Fibroblast of lung (primary cell): ENCODE results near the gene CD244. TPM values are rescaled to one million over a fixed set of nuclear protein-coding genes. Genes with fewer than 3 reads are reported as not detected.

Experiments used
- DNase-seq, 2 donors: peaks; one replicate each; pipeline versions ENCODE4 v3.0.0 to v3.0.0-alpha.2; 2010; ENCODE audit warnings: low read depth in 2 of 2
- H2AFZ ChIP-seq: 2 replicates; pipeline ENCODE4 v1.5.1; 2012; ENCODE audit warnings: low read length, control low read depth, inconsistent platforms
- H3K27ac ChIP-seq: 2 replicates; pipeline ENCODE4 v1.5.1; 2011; ENCODE audit warnings: low read length, control low read depth; ENCODE audit not compliant: insufficient read depth
- H3K27me3 ChIP-seq: 2 replicates; pipeline ENCODE4 v1.5.1; 2011; ENCODE audit warnings: mild to moderate bottlenecking, low read length; ENCODE audit not compliant: control insufficient read depth, insufficient read depth
- H3K36me3 ChIP-seq: 2 replicates; pipeline ENCODE4 v1.5.1; 2011; ENCODE audit warnings: low read length; ENCODE audit not compliant: control insufficient read depth, insufficient read depth
- H3K4me1 ChIP-seq: 2 replicates; pipeline ENCODE4 v1.5.1; 2011; ENCODE audit warnings: low read length; ENCODE audit not compliant: control insufficient read depth, insufficient read depth; ENCODE audit errors: extremely low read depth
- H3K4me2 ChIP-seq: 2 replicates; pipeline ENCODE4 v1.5.1; 2011; ENCODE audit warnings: low read length, control low read depth; ENCODE audit not compliant: insufficient read depth; ENCODE audit errors: extremely low read depth
- H3K4me3 ChIP-seq, 4 experiments: fragments of 200-600 bp in 1 of 4; sonication (generic) in 1 of 4; replicated peaks in 1 of 4; 2 replicates each; pipeline ENCODE4 v1.5.1; 2011 to 2016; ENCODE audit warnings: low read length in 4 of 4, low read depth in 3 of 4, mild to moderate bottlenecking in 3 of 4, control low read depth in 2 of 4, inconsistent platforms in 1 of 4, mixed read lengths in 1 of 4; ENCODE audit not compliant: insufficient read depth in 1 of 4; ENCODE audit errors: control extremely low read depth in 1 of 4
- H3K79me2 ChIP-seq: 2 replicates; pipeline ENCODE4 v1.5.1; 2012; ENCODE audit warnings: mild to moderate bottlenecking, low read length, inconsistent platforms; ENCODE audit not compliant: control insufficient read depth, insufficient read depth
- H3K9ac ChIP-seq: 2 replicates; pipeline ENCODE4 v1.5.1; 2011; ENCODE audit warnings: mild to moderate bottlenecking, low read length, control low read depth; ENCODE audit not compliant: insufficient read depth
- H3K9me3 ChIP-seq: 2 replicates; pipeline ENCODE4 v1.5.1; 2012; ENCODE audit warnings: low read depth, low read length; ENCODE audit not compliant: control insufficient read depth, insufficient read depth
- H4K20me1 ChIP-seq: 2 replicates; pipeline ENCODE4 v1.5.1; 2011; ENCODE audit warnings: low read length; ENCODE audit not compliant: control insufficient read depth, insufficient read depth; ENCODE audit errors: extremely low read depth
- CTCF ChIP-seq, 2 donors: IDR thresholded peaks in 1 of 2; conservative IDR thresholded peaks in 1 of 2; 1 replicate in 1 of 2; 2 replicates in 1 of 2; pipeline ENCODE4 v1.5.1; 2011 to 2012; ENCODE audit warnings: low read length in 2 of 2, control low read depth in 1 of 2, inconsistent platforms in 1 of 2, low read depth in 1 of 2, mild to moderate bottlenecking in 1 of 2
- EZH2 ChIP-seq: IDR thresholded peaks from 2 replicates; pipeline ENCODE4 v1.5.1; 2012; ENCODE audit warnings: low read length, control low read depth, mild to moderate bottlenecking; ENCODE audit errors: missing control alignments
- polyA plus RNA-seq, 2 donors: library from polyadenylated mRNA; depleted of rRNA in 1 of 2; stranded (reverse) in 1 of 2; unstranded in 1 of 2; fragments of >200 nt; gene quantifications; 2 replicates each; pipeline ENCODE4 v1.2.1, GENCODE V29; 2011 to 2012; ENCODE audit warnings: missing spikeins in 1 of 2
- total RNA-seq: library from RNA; depleted of rRNA; stranded (reverse); fragments of >200 nt; gene quantifications from 2 replicates; pipeline ENCODE4 v1.2.1, GENCODE V29; 2014

Gene CD244
- total and polyA plus RNA-seq, 2 donors (not counting 1 experiment from before 2014, with no cell fraction given) = not detected

GRCh38 chr1:160807738-160808137, 54.9 kb downstream of the CD244 start:
- Histone ChIP-seq H3K27me3 (no peaks in the 10 kb centered on the region), H4K20me1 (no peaks in the 10 kb centered on the region), H3K4me1 (no peaks in the 10 kb centered on the region), H3K9ac (no peak overlapping the region), H3K27ac (no peak overlapping the region), H3K9me3 (no peaks in the 10 kb centered on the region), H2AFZ (no peak overlapping the region), H3K4me3 (no peak overlapping the region), H3K79me2 (no peaks in the 10 kb centered on the region), H3K36me3 (no peaks in the 10 kb centered on the region), H3K4me2 (no peak overlapping the region)
- DNase-seq = no peak
- TF ChIP-seq CTCF (conservative IDR thresholded peaks at IDR 0.05 in 1 of 2, IDR thresholded peaks at IDR 0.05 in 1 of 2; ENCODE audit: low read depth in 1 of 2, low read length in 2 of 2) (no peak), EZH2 (no peak)

DNA sequence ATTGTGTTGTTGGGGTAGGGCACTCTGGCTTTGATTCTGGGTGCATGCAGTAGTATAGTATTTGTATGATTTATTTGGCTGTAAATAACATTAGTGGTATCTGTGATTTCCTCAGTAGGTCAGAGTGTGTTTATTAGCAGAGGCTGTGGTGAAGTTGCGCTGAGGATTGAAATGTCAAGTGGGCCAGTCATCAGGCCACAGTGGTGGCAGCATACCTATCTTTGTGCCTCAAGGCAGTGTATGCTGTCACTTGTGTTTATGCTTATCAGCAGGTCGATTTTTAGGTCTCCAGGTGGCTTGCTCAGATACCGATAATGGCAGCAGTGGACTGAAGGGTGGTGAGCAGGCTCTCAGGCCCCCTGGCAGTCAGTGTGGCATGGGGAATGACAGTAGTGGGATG, 55.4 kb downstream of the CD244 start:
- no peak overlapping the region for H2AFZ ChIP-seq
- H3K79me2 ChIP-seq = no peaks in the 10 kb centered on the region
- no peaks in the 10 kb centered on the region for H3K4me1 ChIP-seq
- H3K36me3 ChIP-seq = no peaks in the 10 kb centered on the region
- H3K27ac ChIP-seq = no peak overlapping the region
- TF ChIP-seq EZH2 (no peak), CTCF (conservative IDR thresholded peaks at IDR 0.05 in 1 of 2, IDR thresholded peaks at IDR 0.05 in 1 of 2; ENCODE audit: low read depth in 1 of 2, low read length in 2 of 2) (no peak)
- H4K20me1 ChIP-seq = no peaks in the 10 kb centered on the region
- no peaks in the 10 kb centered on the region for H3K27me3 ChIP-seq
- no peak overlapping the region for H3K9ac ChIP-seq
- no peak for DNase-seq
- H3K4me3 ChIP-seq = no peak overlapping the region
- H3K4me2 ChIP-seq = no peak overlapping the region
- no peaks in the 10 kb centered on the region for H3K9me3 ChIP-seq

DNA sequence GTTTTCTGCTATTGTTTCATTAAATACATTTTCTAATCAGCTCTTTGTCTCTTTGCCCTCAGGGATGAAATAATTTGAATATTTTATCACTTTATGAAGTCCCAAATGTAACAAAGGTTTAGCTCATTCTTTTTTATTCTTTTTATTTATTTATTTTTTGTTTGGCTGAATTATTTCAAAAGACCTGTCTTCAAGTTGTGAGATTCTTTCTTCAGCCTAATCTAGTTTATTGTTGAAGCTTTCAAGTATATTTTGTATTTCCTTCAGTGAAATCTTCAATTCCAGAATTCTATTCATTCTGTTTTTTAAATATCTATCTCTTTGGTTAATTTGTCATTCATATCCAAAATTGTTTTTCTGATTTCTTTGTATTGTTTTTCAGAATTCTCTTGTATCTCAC, 55.9 kb downstream of the CD244 start:
- Histone ChIP-seq H3K79me2 (no peaks in the 10 kb centered on the region), H3K4me2 (no peak overlapping the region), H3K4me3 (no peak overlapping the region), H3K27me3 (no peaks in the 10 kb centered on the region), H2AFZ (no peak overlapping the region), H4K20me1 (no peaks in the 10 kb centered on the region), H3K27ac (no peak overlapping the region), H3K4me1 (no peaks in the 10 kb centered on the region), H3K36me3 (no peaks in the 10 kb centered on the region), H3K9ac (no peak overlapping the region), H3K9me3 (no peaks in the 10 kb centered on the region)
- no peak for DNase-seq
- TF ChIP-seq CTCF (conservative IDR thresholded peaks at IDR 0.05 in 1 of 2, IDR thresholded peaks at IDR 0.05 in 1 of 2; ENCODE audit: low read depth in 1 of 2, low read length in 2 of 2) (no peak), EZH2 (no peak)
